GM12878 (cell line): Measurements from ENCODE around the gene VPREB1. TPM values are rescaled to one million over a fixed set of nuclear protein-coding genes. Genes with fewer than 3 reads are reported as not detected.

Experiments used
- ATAC-seq: fragments of 200-7000 bp; cut with Tn5 transposase; 3 replicates; pipeline ENCODE4 v1.9.1; 2020; ENCODE audit warnings: mild to moderate bottlenecking, moderate library complexity
- BruUV-seq: library from RNA; stranded (reverse); fragments of 400-500 nt; replicated peaks from 2 replicates; lab custom pipeline; 2021; lab: Mats Ljungman, UMichigan
- CTCF ChIA-PET: fragments of 300-600 bp; sonication (Branson Sonifier 250); formaldehyde crosslinking; extraction: SDS; loops from one replicate; lab custom pipeline; 2021; ENCODE audit warnings: inconsistent platforms; lab: Yijun Ruan, JAX
- POLR2A ChIA-PET: fragments of 350-600 bp; formaldehyde crosslinking; extraction: SDS; loops from one replicate; lab custom pipeline; 2021; ENCODE audit warnings: inconsistent platforms; lab: Charles Lee
- RAD21 ChIA-PET: fragments of 300-600 bp; sonication (Branson Sonifier 250); formaldehyde crosslinking; loops from one replicate; lab custom pipeline; 2023; ENCODE audit warnings: antibody characterized with exemption; ENCODE audit not compliant: unreplicated experiment; lab: Charles Lee
- SMC1A ChIA-PET: fragments of 300-600 bp; sonication (Branson Sonifier 250); formaldehyde crosslinking; loops from one replicate; lab custom pipeline; 2023; ENCODE audit not compliant: unreplicated experiment, uncharacterized antibody; lab: Charles Lee
- DNase-seq: peaks from one replicate; pipeline ENCODE4 v3.0.0-alpha.2; 2011; ENCODE audit warnings: low read depth, low spot score
- FAIRE-seq: peaks from 3 replicates; lab custom pipeline; 2011; peaks lifted over from hg19 to GRCh38; lab: Jason Lieb, UNC
- H2AFZ ChIP-seq: 2 replicates; pipeline ENCODE4 v1.6.0; 2011; ENCODE audit warnings: low read depth, low read length, control low read depth; ENCODE audit not compliant: control insufficient read depth
- H3K27ac ChIP-seq: 2 replicates; pipeline ENCODE4 v1.5.1; 2011; ENCODE audit warnings: control low read depth; ENCODE audit not compliant: control insufficient read depth, insufficient read depth
- H3K27me3 ChIP-seq, 2 experiments: replicated peaks in 1 of 2; 2 replicates each; pipeline versions ENCODE4 v1.6.0 to v1.6.1; 2011; ENCODE audit warnings: low read length in 1 of 2; ENCODE audit not compliant: control insufficient read depth in 2 of 2, insufficient read depth in 2 of 2
- H3K36me3 ChIP-seq, 2 experiments: 2 replicates each; pipeline ENCODE4 v1.5.1; 2011; ENCODE audit warnings: low read length in 1 of 2; ENCODE audit not compliant: control insufficient read depth in 2 of 2, insufficient read depth in 2 of 2
- H3K4me1 ChIP-seq: 2 replicates; pipeline ENCODE4 v1.6.1; 2011; ENCODE audit warnings: mild to moderate bottlenecking, low read length, moderate library complexity, mixed read lengths; ENCODE audit not compliant: control insufficient read depth, insufficient read depth
- H3K4me2 ChIP-seq: 2 replicates; pipeline ENCODE4 v1.6.0; 2011; ENCODE audit warnings: control low read depth; ENCODE audit not compliant: control insufficient read depth, insufficient read depth
- H3K4me3 ChIP-seq: fragments of 200-600 bp; sonication (generic); 2 replicates; pipeline ENCODE4 v1.5.1; 2016
- H3K79me2 ChIP-seq: 2 replicates; pipeline ENCODE4 v1.6.0; 2011; ENCODE audit warnings: low read length; ENCODE audit not compliant: control insufficient read depth, insufficient read depth
- H3K9ac ChIP-seq: 2 replicates; pipeline ENCODE4 v1.8.0; 2011; ENCODE audit warnings: low read length, control low read depth, mixed read lengths; ENCODE audit not compliant: control insufficient read depth, insufficient read depth
- H3K9me3 ChIP-seq: replicated peaks from 3 replicates; pipeline ENCODE4 v1.5.1; 2011; ENCODE audit warnings: mild to moderate bottlenecking, low read length; ENCODE audit not compliant: control insufficient read depth, insufficient read depth
- H4K20me1 ChIP-seq: 2 replicates; pipeline ENCODE4 v1.6.0; 2011; ENCODE audit not compliant: control insufficient read depth, insufficient read depth
- CEBPZ ChIP-seq: fragments of 150-350 bp; IDR thresholded peaks from 2 replicates; pipeline ENCODE4 v1.6.1; 2016; ENCODE audit warnings: low read depth, low read length
- FOXK2 ChIP-seq: fragments of 450-650 bp; IDR thresholded peaks from 2 replicates; pipeline ENCODE4 v1.6.1; 2017; ENCODE audit warnings: mild to moderate bottlenecking, moderate library complexity
- HCFC1 ChIP-seq: fragments of 150-350 bp; IDR thresholded peaks from 2 replicates; pipeline ENCODE4 v1.6.1; 2014; ENCODE audit warnings: low read length
- NFXL1 ChIP-seq: fragments of 450-650 bp; IDR thresholded peaks from 2 replicates; pipeline ENCODE4 v1.6.1; 2017; ENCODE audit warnings: antibody characterized with exemption, mild to moderate bottlenecking, borderline replicate concordance
- SIX5 ChIP-seq: IDR thresholded peaks from 2 replicates; pipeline ENCODE4 v1.6.1; 2011; ENCODE audit warnings: mild to moderate bottlenecking, low read depth, low read length, moderate library complexity; ENCODE audit not compliant: severe bottlenecking
- SPI1 ChIP-seq: IDR thresholded peaks from 2 replicates; pipeline ENCODE4 v1.6.1; 2011; ENCODE audit warnings: low read depth, mild to moderate bottlenecking, low read length, moderate library complexity, borderline replicate concordance; ENCODE audit not compliant: insufficient read depth
- STAT1 ChIP-seq: fragments of 450-650 bp; conservative IDR thresholded peaks from 2 replicates; pipeline ENCODE4 v1.6.1; 2014; ENCODE audit warnings: antibody characterized with exemption, mild to moderate bottlenecking
- TCF3 ChIP-seq: IDR thresholded peaks from 2 replicates; pipeline ENCODE4 v1.6.1; 2012; ENCODE audit warnings: low read depth, mild to moderate bottlenecking, low read length, borderline replicate concordance; ENCODE audit not compliant: insufficient read depth
- WRNIP1 ChIP-seq: IDR thresholded peaks from 2 replicates; pipeline ENCODE4 v1.6.1; 2011; ENCODE audit warnings: low read depth, low read length, improper control_type of control experiment, borderline replicate concordance
- YY1 ChIP-seq: IDR thresholded peaks from 2 replicates; pipeline ENCODE4 v1.6.1; 2011; ENCODE audit warnings: low read depth, mild to moderate bottlenecking, low read length
- ZNF622 ChIP-seq: fragments of 450-650 bp; IDR thresholded peaks from 2 replicates; pipeline ENCODE4 v1.6.1; 2017; ENCODE audit warnings: mild to moderate bottlenecking, inconsistent platforms
- WGBS: methylation state at CpG from one replicate; pipeline ENCODE4 v1.1.6; 2016; ENCODE audit warnings: low lambda C conversion rate; ENCODE audit not compliant: insufficient replicate concordance, insufficient coverage; ENCODE audit errors: missing lambda C conversion rate; 5-methylcytosine and 5-hydroxymethylcytosine counted together
- in situ Hi-C: fragments of 300-500 bp; cut with MboI; formaldehyde crosslinking; loops from 9 replicates; pipeline ENCODE4 v1.14.3; 2018; ENCODE audit warnings: mixed read lengths
- intact Hi-C: fragments of 100-400 bp; cut with micrococcal nuclease; formaldehyde crosslinking; loops from one replicate; pipeline ENCODE4 v1.14.2; 2022; ENCODE audit not compliant: unreplicated experiment
- polyA plus RNA-seq, 11 experiments: library from polyadenylated mRNA; depleted of rRNA in 4 of 11; unstranded in 6 of 11; stranded (reverse) in 5 of 11; fragments of >200 nt; fragmentation: Nextera tagmentation in 4 of 11; fragmentation: Illumina TruSeq in 1 of 11; extraction: Ambion mirVana in 4 of 11; extraction: Trizol in 1 of 11; gene quantifications; 1 replicate in 1 of 11; 2 replicates in 10 of 11; pipeline versions ENCODE4 v1.2.1 to v1.2.3, GENCODE V29; 2011 to 2016; ENCODE audit warnings: inconsistent platforms in 2 of 11, missing spikeins in 2 of 11, low read depth in 1 of 11
- total RNA-seq, 4 experiments: library from RNA; depleted of rRNA in 3 of 4; stranded (reverse); fragments of >200 nt in 3 of 4; fragmentation: Illumina TruSeq in 1 of 4; extraction: Trizol in 1 of 4; gene quantifications; 2 replicates each; pipeline versions ENCODE4 v1.2.1 to v1.2.3, GENCODE V29; 2013 to 2021

The VPREB1 gene
- total and polyA plus RNA-seq, 10 of the 15 experiments (the other 5 are each of a cell fraction or from before 2014, with no cell fraction given), result not detected

GRCh38 chr22:22228921-22229320 lies 15.7 kb upstream of the VPREB1 start:
- POLR2A ChIA-PET, result no interaction called here
- BruUV-seq, result no TSS peak
- SMC1A ChIA-PET, result no interaction called here
- H3K4me3 ChIP-seq, result no peak overlapping the region
- DNase-seq, result no peak
- no peaks in the 10 kb centered on the region for H3K9me3 ChIP-seq
- ATAC-seq, result no peak
- H3K27me3 ChIP-seq, result no peaks in the 10 kb centered on the region
- no peak overlapping the region for H3K4me2 ChIP-seq
- H3K27ac ChIP-seq, result no peak overlapping the region
- RAD21 ChIA-PET, result no interaction called here
- no peaks in the 10 kb centered on the region for H3K79me2 ChIP-seq
- intact Hi-C loops, result no loop called here
- 67% methylated on average over 8 of the region's 8 CpGs for WGBS
- TF ChIP-seq TCF3, result no peak
- TF ChIP-seq SPI1, result no peak
- TF ChIP-seq WRNIP1, result no peak
- TF ChIP-seq, all 136 proteins: peak for 0
- H4K20me1 ChIP-seq, result no peaks in the 10 kb centered on the region
- CTCF ChIA-PET, result interaction anchor here (0.6 kb wide), 1 partner anchor 1412 kb away, joined by 3 read pairs; no protein-coding TSS in a partner anchor
- no peak overlapping the region for H3K9ac ChIP-seq
- no peaks in the 10 kb centered on the region for H3K36me3 ChIP-seq
- in situ Hi-C loops, result no loop called here
- H2AFZ ChIP-seq, result no peak overlapping the region
- no peak for FAIRE-seq
- H3K4me1 ChIP-seq, result no peaks in the 10 kb centered on the region

- Histone ChIP-seq H3K4me1 (no peaks in the 10 kb centered on the region), H3K79me2 (no peaks in the 10 kb centered on the region), H3K9ac (no peak overlapping the region), H3K36me3 (no peaks in the 10 kb centered on the region), H2AFZ (no peak overlapping the region), H3K4me2 (no peak overlapping the region), H3K4me3 (no peak overlapping the region), H3K9me3 (no peaks in the 10 kb centered on the region), H4K20me1 (no peaks in the 10 kb centered on the region), H3K27ac (no peak overlapping the region), H3K27me3 (no peaks in the 10 kb centered on the region)
- ChIA-PET CTCF (interaction anchor here (1.3 kb wide), 1 partner anchor 22 kb away, joined by 3 read pairs; no protein-coding TSS in a partner anchor), POLR2A (no interaction called here), RAD21 (no interaction called here), SMC1A (no interaction called here)
- FAIRE-seq, result no peak
- intact Hi-C loops (no loop called here), in situ Hi-C loops (no loop called here)
- WGBS, result 30% methylated on average over 6 of the region's 6 CpGs
- ATAC-seq, result no peak
- DNase-seq, result no peak
- no TSS peak for BruUV-seq
- TF ChIP-seq HCFC1 (no peak), FOXK2 (no peak), NFXL1 (no peak), SPI1 (no peak), CEBPZ (no peak), ZNF622 (no peak), SIX5 (no peak), STAT1 (no peak), YY1 (no peak)
Measured at GRCh38 chr22:22229683-22230420, 14.7 kb upstream of the VPREB1 start.
